SIG-M5 treated with dmso at 0.1 percent for 504 hours (cell line): Measurements from ENCODE around the gene CIT.

ENCODE experiments used
- DNase-seq: peaks from one replicate; lab custom pipeline; 2025; ENCODE audit not compliant: unreplicated experiment; lab: John Stamatoyannopoulos, UW

The CIT gene

DNA sequence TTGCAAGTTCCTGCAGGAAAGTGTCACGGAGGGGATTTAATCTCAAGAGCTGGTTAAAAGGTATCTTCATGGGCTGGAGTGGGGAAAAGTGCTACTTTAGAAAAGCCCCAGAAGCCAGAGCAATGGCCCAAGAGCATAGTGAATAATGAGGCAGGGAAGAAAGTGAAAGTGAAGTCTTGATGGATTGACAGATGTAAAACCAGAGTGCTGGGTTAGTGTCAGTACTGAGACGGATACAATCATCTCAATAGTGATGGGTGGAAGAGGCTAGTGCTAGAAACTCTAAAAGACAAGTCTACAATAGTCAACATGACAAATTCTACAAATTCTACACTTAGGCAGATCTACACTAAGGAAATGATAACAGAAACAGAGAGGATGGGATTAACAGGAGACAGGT lies 68.1 kb downstream of the CIT start:
- no peak for DNase-seq

DNA sequence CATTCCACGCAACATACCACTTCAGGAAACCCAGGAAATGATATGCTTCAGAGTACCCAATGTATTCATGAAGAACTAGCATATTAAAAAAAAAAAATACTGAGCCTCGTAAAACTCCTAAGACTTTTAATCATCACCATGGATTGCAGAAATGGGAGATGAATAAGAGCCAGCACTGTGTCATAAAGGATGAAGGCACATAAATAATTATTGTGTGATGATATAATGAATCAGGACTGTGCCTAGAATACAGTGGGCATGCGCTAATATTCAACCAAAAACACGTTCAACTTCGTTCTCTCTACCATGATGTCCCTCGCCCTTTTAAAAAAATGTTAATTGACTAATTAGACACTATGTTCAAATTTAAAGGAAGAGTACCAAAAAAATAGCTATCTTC lies 68.7 kb downstream of the CIT start:
- no peak for DNase-seq

GRCh38 chr12:119807380-119807779 lies 69.7 kb downstream of the CIT start:
- no peak for DNase-seq

DNA sequence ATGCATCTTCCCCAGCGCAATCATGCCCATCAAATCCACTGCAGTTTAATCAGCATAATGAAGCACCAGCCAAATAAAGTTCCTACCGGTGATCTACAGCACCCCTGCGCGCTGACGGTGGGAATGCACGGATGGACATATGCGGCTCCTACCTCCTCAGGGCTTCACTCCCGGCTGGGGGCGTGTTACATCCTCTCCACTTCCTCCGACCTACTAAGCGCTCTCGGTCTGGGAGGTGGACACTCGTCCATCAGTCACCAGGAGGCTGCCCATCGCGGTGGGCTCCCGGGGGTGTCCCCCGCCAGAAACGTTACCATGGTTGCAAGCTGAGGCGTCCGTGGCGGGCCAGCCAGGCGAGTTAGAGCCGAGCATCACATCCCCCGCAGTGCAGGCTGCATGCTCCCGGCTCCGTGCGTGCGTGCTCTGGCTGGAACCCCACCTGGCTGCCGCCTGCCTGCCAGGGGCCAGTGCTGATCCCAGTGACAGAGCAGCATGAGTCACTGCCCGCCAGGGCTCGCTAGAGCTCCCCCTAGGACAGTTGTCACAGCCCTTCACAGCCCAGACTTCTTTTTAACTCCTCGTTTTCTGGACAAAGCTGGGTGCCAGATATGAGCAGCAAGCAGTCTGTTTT lies 73.0 kb downstream of the CIT start:
- peak; percentile 64 for DNase-seq

DNA sequence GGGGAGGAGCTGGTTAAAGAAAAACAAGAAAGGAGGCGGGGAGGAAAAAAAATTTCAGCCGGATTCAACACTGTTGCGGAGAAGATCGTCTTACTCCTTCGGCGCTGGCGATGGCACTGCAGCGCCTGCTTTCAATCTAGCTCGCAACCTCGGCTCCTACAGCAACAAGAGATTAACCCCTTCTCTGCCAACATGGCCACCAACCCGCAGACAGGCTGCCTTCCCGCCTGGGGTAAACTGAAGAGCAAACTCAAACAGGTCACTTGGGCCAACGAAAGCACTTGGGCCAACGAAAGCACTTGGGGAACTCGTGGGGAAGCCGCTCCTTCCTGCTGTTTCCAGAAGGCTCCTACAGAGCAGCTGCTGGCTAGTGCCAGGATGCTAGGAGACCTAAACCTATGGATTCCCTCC lies 73.7 kb downstream of the CIT start:
- no peak for DNase-seq

- DNase-seq: no peak
Observed at GRCh38 chr12:119802472-119802871, 74.6 kb downstream of the CIT start.

DNA sequence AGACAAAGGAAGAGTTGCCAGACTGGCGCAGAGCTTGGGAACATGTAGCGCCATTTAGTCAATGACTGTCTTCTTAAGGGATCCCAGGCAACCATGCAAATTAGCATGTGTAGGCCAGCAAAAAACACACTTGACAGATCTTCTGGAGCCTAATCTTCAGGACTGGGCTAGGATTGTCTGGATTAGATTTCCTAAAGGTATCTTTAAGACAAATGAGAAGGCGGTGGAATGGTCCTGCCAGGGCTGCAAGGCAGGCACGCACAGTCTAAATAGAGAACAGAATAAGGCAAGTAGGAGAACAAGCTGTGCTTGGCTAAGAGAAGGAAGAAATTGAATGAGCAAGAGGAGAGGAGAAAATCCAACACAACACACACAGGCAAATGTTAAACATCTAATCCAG lies 80.0 kb downstream of the CIT start:
- no peak for DNase-seq

DNA sequence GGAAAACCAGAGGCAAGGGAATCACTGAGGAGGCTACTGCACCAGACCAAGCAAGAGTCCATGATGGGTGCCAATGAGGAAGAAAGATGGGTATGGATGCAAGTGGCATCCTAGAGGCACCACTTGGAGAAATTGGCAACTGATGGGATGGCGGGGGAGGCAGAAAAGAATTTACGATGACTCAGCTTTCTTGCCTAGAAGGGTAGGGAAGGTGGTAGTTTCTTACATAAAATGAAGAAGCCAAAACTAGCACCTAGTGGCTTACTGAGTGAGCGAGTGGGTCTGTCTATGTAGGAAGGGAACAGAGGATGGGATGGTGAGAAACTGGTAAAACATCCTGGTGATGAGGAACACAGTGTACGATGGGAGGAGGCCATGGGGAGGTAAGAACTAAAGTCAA lies 80.8 kb downstream of the CIT start:
- no peak for DNase-seq

- DNase-seq: no peak
Observed at GRCh38 chr12:119791453-119791852, 85.7 kb downstream of the CIT start.

- DNase-seq: no peak
Observed at GRCh38 chr12:119788786-119789185, 88.3 kb downstream of the CIT start.

DNA sequence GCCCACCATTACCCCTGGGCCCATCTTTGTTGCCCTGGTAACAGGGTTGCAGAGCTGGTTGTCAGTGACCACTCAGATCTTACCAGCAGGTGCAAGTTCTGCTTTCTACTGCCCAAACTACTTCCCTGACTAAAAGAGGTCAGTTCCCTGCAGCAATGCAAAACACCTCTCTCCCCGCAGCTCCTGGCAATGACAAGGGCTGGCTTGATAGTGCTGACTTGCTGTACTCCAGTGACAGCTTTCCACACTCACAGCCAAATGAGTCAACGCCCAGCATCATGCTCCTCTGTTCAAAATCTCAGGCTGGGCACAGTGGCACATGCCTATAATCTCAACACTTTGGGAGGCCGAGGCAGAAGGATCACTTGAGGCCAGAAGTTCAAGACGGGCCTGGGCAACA lies 90.6 kb downstream of the CIT start:
- no peak for DNase-seq

DNA sequence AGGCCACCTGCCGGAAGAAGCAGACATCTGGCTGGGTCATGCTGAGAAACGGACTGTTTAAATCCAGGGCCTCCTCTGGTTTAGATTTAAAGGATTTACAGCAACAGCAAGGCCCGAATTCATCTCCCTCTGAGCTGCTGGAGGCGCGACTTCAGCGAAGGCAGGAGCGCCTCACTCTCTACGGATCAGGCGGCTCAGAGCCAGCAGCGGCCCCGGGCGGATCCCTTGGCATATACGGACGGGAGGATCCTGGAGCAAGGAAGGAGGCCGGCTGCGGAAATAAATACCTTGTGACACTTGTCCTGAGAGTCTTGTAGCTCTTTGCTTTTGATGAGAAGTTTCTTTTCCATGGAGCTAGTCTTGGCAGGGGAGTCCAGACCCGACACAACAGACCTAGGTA lies 92.4 kb downstream of the CIT start:
- no peak for DNase-seq

DNA sequence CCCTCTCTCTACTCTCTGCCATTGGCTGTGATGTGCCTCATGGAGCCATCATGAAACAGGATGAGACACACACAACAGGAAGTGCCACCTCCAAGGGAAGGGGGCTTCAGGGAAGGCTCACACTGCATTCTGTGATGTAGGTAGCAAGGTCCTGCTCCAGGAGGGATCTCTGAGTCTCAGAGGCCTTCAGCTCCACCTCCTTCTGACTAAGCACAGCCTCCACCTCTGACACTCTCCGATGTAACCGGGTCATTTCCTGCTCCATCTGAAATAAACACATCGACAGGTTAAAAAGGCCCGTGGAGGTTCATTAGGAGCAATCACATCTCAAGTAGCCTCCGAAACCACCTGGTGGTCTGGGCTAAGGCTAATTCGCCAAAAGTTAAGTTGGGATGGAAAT lies 93.3 kb downstream of the CIT start:
- DNase-seq: no peak

DNA sequence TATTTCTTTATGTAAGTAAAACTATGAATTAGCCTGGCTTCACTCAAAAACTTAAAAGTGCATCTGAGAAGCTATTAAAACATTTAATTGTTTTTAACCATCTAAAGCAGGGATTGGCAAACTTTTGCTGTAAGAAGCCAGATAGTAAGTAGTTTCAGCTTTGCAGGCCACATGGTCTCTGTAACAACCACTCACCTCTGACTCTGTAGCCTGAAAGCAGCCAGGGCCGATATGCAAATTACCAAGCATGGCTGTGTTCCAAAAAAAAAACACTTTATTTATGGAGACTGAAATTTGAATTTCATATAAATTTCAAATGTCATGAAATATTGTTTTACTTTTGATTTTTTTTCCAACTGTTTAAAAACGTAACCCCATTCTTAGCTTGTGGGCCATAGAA lies 95.3 kb downstream of the CIT start:
- DNase-seq: no peak

DNA sequence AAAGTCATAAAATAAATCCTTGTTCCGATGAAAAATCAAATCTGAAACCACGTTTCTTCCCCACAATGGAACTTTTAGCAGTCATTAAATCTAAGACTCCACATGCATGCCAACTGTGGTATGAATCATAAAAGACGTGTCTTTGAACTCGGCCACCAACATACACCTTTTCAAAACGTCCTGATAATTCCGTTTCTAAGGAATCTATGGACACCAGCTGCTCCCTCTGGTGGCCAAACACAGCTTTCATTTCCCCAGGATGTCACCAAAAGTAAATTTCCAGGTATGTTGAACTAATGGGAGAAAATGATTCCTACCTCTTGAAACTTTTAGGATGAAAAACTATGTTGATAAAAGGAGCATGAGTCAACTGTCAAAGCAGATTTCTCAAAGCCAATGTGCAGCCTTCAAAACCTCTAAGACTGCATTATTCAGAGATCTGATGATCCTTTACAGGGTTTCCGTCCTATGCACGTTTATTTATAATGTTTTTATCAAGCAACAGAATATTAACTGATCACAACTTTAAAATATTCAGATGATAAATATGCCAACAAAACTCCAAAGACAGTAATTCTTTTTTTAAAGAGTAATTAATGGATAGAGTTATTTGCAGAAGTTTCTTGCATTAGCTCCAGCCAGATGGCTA lies 96.2 kb downstream of the CIT start:
- DNase-seq: peak; percentile 29

DNA sequence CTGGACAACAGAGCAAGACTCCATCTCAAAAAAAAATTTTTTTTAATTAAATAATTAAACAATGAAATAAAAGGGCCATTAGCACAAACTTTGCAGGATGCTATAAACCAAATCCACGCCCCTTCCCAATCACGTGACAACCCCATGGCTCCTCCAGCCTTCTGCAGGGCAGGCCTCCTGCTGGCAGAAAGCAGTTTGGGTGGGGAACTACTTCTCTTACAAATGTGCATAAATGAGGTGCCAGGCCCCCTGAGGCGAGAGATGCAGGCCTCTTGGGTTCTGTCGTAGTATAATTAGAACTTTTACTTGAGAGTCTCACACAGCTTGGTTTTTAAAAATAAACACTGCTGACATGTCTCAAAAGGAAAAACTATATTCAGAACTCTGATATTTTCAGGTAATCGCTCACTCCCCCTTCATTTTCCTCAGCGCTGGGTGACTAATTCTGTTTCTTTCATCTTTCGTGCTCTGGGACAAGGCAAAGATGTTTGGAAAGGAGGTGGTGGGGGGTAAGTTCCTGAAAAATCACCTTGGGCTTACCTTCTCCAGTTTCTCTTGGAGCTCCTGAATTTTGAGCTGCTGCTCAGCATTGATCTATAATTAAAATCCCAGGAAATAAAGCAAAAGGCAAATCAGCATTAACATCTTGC lies 101.7 kb downstream of the CIT start:
- DNase-seq: no peak

DNA sequence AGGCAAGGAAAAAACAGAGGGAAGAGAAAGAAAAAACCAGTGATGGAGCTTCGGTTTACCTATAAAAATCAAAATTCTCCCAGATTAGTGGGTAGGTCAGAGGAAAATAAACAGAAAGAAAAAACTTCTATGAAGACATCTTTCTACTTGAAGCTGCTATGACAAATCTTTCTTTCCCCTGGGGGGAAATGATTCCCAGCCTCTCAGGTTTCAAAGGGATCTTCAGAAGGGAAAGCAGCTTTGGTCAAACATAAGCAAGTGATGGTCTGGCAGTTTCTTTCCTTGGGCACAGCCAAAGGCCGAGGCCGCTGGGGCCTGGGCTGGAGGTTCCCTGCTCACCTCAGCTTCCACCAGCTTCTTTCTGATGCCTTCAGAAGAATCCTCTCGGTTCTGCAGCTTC lies 104.7 kb downstream of the CIT start:
- no peak for DNase-seq

DNA sequence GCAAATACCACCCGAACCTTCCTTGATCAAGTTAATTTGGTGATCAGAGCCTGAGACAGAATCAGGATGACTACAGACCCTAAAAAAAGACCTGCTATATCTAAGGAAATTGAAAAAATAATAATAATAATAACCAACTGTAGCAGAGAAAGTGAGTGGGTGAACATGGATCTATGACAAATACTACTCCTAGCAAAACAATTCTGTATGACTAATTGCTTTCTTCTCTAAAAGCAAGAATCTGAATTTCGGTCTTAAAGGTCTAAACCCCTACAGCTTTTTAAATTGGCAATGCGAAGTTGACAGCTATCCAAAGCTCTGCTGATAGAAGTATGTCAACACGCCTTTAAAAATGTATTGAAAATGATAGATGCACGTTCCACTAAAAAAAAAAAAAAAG lies 107.0 kb downstream of the CIT start:
- no peak for DNase-seq

- no peak for DNase-seq
Observed at GRCh38 chr12:119762619-119763018, 114.5 kb downstream of the CIT start.

DNA sequence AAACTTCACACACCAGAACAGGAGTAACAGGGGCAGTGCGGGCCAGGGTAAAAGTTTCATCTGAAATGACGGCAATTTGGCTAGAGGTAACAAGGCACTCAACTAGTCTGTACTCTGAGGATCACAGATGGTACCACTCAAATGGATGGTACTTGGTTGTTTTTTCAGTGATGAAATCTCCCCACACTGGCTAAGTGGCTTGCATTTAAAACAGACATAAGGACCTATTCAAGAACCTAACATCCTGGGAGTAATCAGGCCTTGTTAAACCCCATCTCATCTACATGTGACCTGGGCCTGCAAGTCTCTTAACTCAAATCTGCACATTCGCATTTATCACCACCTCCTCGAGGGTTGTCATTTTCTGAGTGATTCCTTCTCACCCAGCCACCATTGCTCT lies 118.4 kb downstream of the CIT start:
- no peak for DNase-seq

DNA sequence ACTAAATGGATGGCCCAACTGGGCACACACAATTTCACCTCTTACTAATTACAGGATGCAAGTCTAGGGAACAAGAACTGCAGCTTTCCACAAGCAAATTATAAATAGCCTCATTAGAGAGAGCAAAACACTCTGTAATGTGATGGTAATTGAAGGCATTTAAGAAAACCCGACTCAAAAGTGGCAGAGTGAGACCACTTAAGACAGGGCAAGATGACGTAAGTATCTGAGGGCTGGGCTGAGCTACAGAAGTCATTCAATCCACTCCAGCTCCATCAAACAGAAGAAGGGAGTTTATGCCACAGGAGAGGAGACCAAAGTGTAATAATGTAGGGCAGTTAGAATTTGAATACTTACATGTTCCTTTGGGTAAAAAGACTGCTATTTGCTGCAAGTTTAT lies 118.9 kb downstream of the CIT start:
- no peak for DNase-seq

DNA sequence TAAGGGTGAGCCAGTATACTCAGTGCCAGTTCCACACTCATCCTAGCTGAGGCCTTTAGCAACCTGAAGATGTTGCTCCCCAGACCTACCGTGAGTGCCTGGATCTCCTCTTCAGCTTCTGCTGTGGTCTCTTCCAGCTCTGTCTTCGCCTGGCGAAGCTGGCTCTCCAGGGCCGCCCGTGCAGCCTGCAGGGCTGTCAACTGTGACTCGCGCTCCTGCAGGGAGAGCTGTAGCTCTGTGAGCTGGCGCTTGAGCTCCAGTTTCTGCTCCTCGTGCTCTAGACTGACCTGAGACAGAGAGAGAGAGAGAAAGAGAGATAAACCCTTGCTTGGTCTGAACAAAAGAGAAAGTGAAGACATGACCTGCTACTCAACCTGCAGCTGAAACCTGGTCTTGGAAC lies 125.2 kb downstream of the CIT start:
- DNase-seq: no peak

GRCh38 chr12:119749666-119750065 lies 127.5 kb downstream of the CIT start:
- no peak for DNase-seq
